BE2C (cell line): ENCODE data around the gene COL23A1.
"Not testable (repeated sequence)": the region's sequence is repeated elsewhere in the genome, so short reads cannot be mapped to it uniquely, and the experiment has no call there.

Source experiments
- DNase-seq: peaks from one replicate; pipeline ENCODE4 v3.0.0-alpha.2; 2020
- H3K27me3 ChIP-seq: fragments of 250-450 bp; sonication (Bioruptor Pico); 2 replicates; pipeline ENCODE4 v1.5.1; 2020; ENCODE audit warnings: mild to moderate bottlenecking
- H3K36me3 ChIP-seq: fragments of 250-450 bp; sonication (Bioruptor Pico); 2 replicates; pipeline ENCODE4 v1.5.1; 2020; ENCODE audit warnings: mild to moderate bottlenecking
- H3K4me1 ChIP-seq: fragments of 250-450 bp; sonication (Bioruptor Pico); 2 replicates; pipeline ENCODE4 v1.5.1; 2020
- H3K4me3 ChIP-seq: 2 replicates; pipeline ENCODE4 v1.5.1; 2011; ENCODE audit warnings: low read depth, low read length
- H3K9me3 ChIP-seq: fragments of 250-450 bp; sonication (Bioruptor Pico); 2 replicates; pipeline ENCODE4 v1.5.1; 2020
- TF ChIP-seq, protein P1 (sequence below): IDR thresholded peaks from 2 replicates; pipeline ENCODE4 v1.5.1; 2012; ENCODE audit warnings: mild to moderate bottlenecking, low read depth, low read length

Gene COL23A1

DNA sequence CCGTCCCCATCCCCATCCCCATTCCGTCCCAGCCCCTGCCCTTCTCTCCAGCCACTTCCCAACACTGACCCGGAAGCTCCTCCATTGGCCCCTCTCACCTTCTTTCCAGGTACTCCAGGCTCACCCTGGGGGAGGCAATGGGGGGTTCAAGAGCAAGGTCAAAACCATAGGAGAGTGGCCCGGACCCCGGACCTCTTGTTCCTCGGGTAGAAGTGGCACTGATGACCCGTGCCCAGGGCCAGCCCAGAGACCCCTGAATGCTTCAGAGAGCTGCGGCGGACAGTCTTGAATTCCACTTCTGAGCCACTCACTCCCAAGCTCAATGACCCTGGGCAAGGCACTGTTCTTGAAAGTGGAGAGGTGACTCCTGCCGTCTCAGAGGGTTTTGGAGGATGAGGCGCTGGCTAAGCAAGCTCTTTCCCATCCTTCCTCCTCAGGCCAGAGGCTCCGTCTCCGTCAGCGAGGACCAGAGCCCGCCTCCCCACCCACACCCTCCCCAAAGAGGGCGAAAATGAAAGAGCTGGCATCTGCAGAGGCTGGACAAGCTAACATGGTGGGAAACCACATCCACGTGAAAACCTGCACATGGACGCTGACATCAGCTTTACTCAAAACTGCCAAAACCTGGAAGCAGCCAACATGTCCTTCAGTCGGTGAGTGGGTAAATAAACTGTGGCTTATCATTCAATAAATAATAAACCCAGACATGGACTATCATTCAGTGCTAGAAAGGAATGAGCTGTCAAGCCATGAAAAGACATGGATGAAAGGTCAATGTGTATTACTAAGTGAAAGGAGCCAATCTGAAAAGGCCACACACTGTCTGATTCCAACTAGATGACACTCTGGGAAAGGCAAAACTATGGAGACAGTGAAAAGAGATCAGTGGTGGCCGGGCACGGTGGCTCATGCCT lies 330.3 kb downstream of the COL23A1 start:
- no peaks in the 10 kb centered on the region for H3K36me3 ChIP-seq
- no peak for DNase-seq
- H3K4me3 ChIP-seq, result no peak overlapping the region
- no peaks in the 10 kb centered on the region for H3K9me3 ChIP-seq
- TF ChIP-seq, protein P1, sequence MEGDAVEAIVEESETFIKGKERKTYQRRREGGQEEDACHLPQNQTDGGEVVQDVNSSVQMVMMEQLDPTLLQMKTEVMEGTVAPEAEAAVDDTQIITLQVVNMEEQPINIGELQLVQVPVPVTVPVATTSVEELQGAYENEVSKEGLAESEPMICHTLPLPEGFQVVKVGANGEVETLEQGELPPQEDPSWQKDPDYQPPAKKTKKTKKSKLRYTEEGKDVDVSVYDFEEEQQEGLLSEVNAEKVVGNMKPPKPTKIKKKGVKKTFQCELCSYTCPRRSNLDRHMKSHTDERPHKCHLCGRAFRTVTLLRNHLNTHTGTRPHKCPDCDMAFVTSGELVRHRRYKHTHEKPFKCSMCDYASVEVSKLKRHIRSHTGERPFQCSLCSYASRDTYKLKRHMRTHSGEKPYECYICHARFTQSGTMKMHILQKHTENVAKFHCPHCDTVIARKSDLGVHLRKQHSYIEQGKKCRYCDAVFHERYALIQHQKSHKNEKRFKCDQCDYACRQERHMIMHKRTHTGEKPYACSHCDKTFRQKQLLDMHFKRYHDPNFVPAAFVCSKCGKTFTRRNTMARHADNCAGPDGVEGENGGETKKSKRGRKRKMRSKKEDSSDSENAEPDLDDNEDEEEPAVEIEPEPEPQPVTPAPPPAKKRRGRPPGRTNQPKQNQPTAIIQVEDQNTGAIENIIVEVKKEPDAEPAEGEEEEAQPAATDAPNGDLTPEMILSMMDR, result no peak
- no peaks in the 10 kb centered on the region for H3K27me3 ChIP-seq
- H3K4me1 ChIP-seq, result no peaks in the 10 kb centered on the region

DNA sequence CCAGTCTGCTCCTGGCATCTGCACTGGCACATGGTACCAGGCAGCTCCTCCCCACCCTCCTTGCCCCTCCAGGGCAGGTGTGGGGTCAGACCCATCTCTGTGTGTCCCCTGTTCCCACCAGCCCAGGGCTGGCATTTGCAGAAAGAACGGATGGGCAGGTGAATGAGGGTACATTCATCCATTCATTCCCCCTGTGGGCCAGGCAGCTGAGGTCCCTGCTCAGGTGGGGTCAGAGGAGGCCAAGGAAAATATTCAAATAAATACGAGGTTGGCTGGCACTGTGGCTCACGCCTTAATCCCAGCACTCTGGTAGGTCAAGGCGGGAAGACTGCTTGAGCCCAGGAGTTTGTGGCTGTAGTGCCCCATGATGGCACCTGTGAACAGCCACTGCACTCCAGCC lies 332.5 kb downstream of the COL23A1 start:
- no peak for DNase-seq
- TF ChIP-seq, protein P1, result no peak
- H3K36me3 ChIP-seq, result no peaks in the 10 kb centered on the region
- H3K9me3 ChIP-seq, result no peaks in the 10 kb centered on the region
- no peaks in the 10 kb centered on the region for H3K27me3 ChIP-seq
- no peaks in the 10 kb centered on the region for H3K4me1 ChIP-seq
- H3K4me3 ChIP-seq, result no peak overlapping the region

- Histone ChIP-seq H3K27me3 (no peaks in the 10 kb centered on the region), H3K4me3 (no peak overlapping the region), H3K4me1 (no peaks in the 10 kb centered on the region), H3K9me3 (no peaks in the 10 kb centered on the region), H3K36me3 (no peaks in the 10 kb centered on the region)
- DNase-seq, result no peak
- TF ChIP-seq, protein P1, result no peak
Measured at GRCh38 chr5:178256746-178257145, 333.4 kb downstream of the COL23A1 start.

DNA sequence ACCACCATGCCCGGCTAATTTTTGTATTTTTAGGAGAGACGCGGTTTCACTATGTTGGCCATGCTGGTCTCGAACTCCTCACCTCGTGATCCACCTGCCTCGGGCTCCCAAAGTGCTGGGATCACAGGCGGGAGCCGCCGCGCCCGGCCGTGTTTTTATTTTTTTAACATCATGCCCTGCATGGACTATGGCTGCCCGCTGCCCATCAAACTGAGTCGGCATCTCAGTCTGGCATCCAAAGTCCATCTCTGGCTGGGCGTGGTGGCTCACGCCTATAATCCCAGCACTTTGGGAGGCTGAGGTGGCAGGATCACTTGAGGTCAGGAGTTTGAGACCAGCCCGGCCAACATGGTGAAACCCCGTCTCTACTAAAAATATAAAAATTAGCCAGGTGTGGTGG lies 336.6 kb downstream of the COL23A1 start:
- H3K9me3 ChIP-seq, H3K4me1 ChIP-seq, H3K4me3 ChIP-seq, DNase-seq, H3K27me3 ChIP-seq, H3K36me3 ChIP-seq: not testable (repeated sequence)

GRCh38 chr5:178252258-178252657 lies 337.9 kb downstream of the COL23A1 start:
- no peaks in the 10 kb centered on the region for H3K27me3 ChIP-seq
- H3K9me3 ChIP-seq, result no peaks in the 10 kb centered on the region
- H3K4me1 ChIP-seq, result no peaks in the 10 kb centered on the region
- H3K36me3 ChIP-seq, result no peaks in the 10 kb centered on the region
- H3K4me3 ChIP-seq, result no peak overlapping the region
- TF ChIP-seq, protein P1, result no peak
- DNase-seq, result no peak

DNA sequence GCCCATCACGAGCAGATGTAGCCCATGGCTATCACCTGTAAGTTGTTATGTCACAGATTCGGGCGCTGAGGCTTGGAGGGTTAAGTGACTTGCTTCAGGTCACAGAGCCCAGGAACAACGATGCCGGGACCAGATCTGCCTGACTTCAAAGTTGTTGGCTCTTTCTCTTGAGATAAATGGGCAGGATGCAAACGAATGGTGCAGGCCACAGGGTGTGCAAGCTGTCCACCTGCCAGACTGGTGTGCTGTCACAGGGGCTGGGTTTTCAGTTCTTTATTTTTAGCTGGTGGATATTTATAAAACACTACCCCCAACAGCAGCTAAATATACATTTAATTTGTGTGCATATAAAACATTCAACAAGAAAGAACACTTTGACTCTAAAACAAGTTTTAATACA lies 339.9 kb downstream of the COL23A1 start:
- no peak overlapping the region for H3K4me3 ChIP-seq
- TF ChIP-seq, protein P1, result no peak

More for the DNA sequence above, 339.9 kb downstream of the COL23A1 start:
- Histone ChIP-seq H3K27me3 (no peaks in the 10 kb centered on the region), H3K36me3 (no peaks in the 10 kb centered on the region), H3K9me3 (no peaks in the 10 kb centered on the region), H3K4me1 (no peaks in the 10 kb centered on the region)
- no peak for DNase-seq
